Tracheal epithelial cell (primary cell): ENCODE measurements around the gene REXO4. TPM values are rescaled to one million over a fixed set of nuclear protein-coding genes. Genes with fewer than 3 reads are reported as not detected.

Experiments used
- total RNA-seq: library from RNA; depleted of rRNA; stranded (reverse); fragments of >200 nt; gene quantifications from 2 replicates; pipeline ENCODE4 v1.2.1, GENCODE V29; 2014

REXO4 gene
- 10.8 and 15.6 TPM in 2 replicates for total RNA-seq

GRCh38 chr9:133417541-133418461, at the start of gene REXO4:
TSS of gene REXO4 (minus strand) at chr9:133418010. CDS start at chr9:133417844, 166 bp downstream.

GRCh38 chr9:133459476-133460404, 41.9 kb upstream of the REXO4 start, which contains the start of gene CACFD1:
TSS of gene CACFD1 (plus strand) at chr9:133459978. CDS start at chr9:133460067, 89 bp downstream.

GRCh38 chr9:133421615-133422542, 4.1 kb upstream of the REXO4 start, which contains the start of gene ADAMTS13:
TSS of gene ADAMTS13 (plus strand) at chr9:133422367. CDS start at chr9:133422444, 77 bp downstream.

GRCh38 chr9:133375724-133376654, 41.8 kb downstream of the REXO4 start, which contains the start of the genes STKLD1 and SURF4:
TSS of gene STKLD1 (plus strand) at chr9:133376366. CDS start at chr9:133376474, 108 bp downstream.
TSS of gene SURF4 (minus strand) at chr9:133376060. CDS start at chr9:133375969, 91 bp downstream.

GRCh38 chr9:133356391-133357091, 61.3 kb downstream of the REXO4 start, which contains the start of the genes SURF1 and SURF2:
TSS of gene SURF1 (minus strand) at chr9:133356487. CDS start at chr9:133356453, 34 bp downstream.
TSS of gene SURF2 (plus strand) at chr9:133356550. CDS start at chr9:133356593, 43 bp downstream.

Other genes with a start within 250 kb of the REXO4 start
- not detected in 2 replicates for gene OBP2B, start 208.8 kb downstream of the REXO4 start, total RNA-seq
- gene ABO, start 142.8 kb downstream of the REXO4 start, total RNA-seq = under 0.01 and 0.43 TPM in 2 replicates
- gene SURF6, start 81.8 kb downstream of the REXO4 start, total RNA-seq = 11.9 and 16.1 TPM in 2 replicates
- 17.6 and 20.2 TPM in 2 replicates for gene MED22, start 69.9 kb downstream of the REXO4 start, total RNA-seq
- gene RPL7A, start 69.8 kb downstream of the REXO4 start, total RNA-seq = 3,279 and 4,044 TPM in 2 replicates
- 16.6 and 30.9 TPM in 2 replicates for gene SURF1, start 61.5 kb downstream of the REXO4 start, total RNA-seq
- 41.0 and 72.9 TPM in 2 replicates for gene SURF2, start 61.5 kb downstream of the REXO4 start, total RNA-seq
- gene SURF4, start 42.0 kb downstream of the REXO4 start, total RNA-seq = 220 and 344 TPM in 2 replicates
- 0.48 TPM in 1 of 2 replicates, not detected in the other for gene STKLD1, start 41.6 kb downstream of the REXO4 start, total RNA-seq
- gene ADAMTS13, start 4.4 kb upstream of the REXO4 start, total RNA-seq = 0.21 and 1.4 TPM in 2 replicates
- gene CACFD1, start 42.0 kb upstream of the REXO4 start, total RNA-seq = 5.5 and 6.7 TPM in 2 replicates
- 1.9 and 37.6 TPM in 2 replicates for gene SLC2A6, start 61.1 kb upstream of the REXO4 start, total RNA-seq
- gene MYMK, start 106.9 kb upstream of the REXO4 start, total RNA-seq = not detected in 2 replicates
- gene ADAMTSL2, start 116.7 kb upstream of the REXO4 start, total RNA-seq = under 0.01 TPM in 1 of 2 replicates, not detected in the other
- not detected in 2 replicates for gene FAM163B, start 191.4 kb upstream of the REXO4 start, total RNA-seq
- gene DBH, start 218.4 kb upstream of the REXO4 start, total RNA-seq = not detected in 2 replicates